IMR-90 (cell line): ENCODE data around the gene CYYR1. TPM values are rescaled to one million over a fixed set of nuclear protein-coding genes. Genes with fewer than 3 reads are reported as not detected.

ENCODE experiments used
- ATAC-seq: fragments of 200-7000 bp; cut with Tn5 transposase; 2 replicates; pipeline ENCODE4 v1.9.1; 2020; ENCODE audit warnings: low read depth, mild to moderate bottlenecking, moderate library complexity
- BruUV-seq: library from RNA; stranded (reverse); fragments of 400-500 nt; replicated peaks from 2 replicates; lab custom pipeline; 2021; lab: Mats Ljungman, UMichigan
- CTCF ChIA-PET: fragments of 300-600 bp; formaldehyde crosslinking; extraction: SDS; loops from one replicate; lab custom pipeline; 2021; ENCODE audit warnings: antibody characterized with exemption; lab: Yijun Ruan, JAX
- POLR2A ChIA-PET: fragments of 300-600 bp; sonication (Branson Sonifier 250); formaldehyde crosslinking; loops from one replicate; lab custom pipeline; 2022; ENCODE audit warnings: antibody characterized with exemption; ENCODE audit not compliant: unreplicated experiment; lab: Charles Lee
- DNase-seq: peaks from one replicate; pipeline ENCODE4 v3.0.0; 2013
- H2AFZ ChIP-seq: replicated peaks from 2 replicates; pipeline ENCODE3; 2013; ENCODE audit warnings: low read length, mild to moderate bottlenecking; ENCODE audit not compliant: poor library complexity
- H2AK5ac ChIP-seq: 2 replicates; pipeline ENCODE4 v1.6.1; 2013; ENCODE audit warnings: low read depth, low read length, inconsistent platforms
- H2AK9ac ChIP-seq: replicated peaks from 2 replicates; pipeline ENCODE3; 2013; ENCODE audit warnings: mild to moderate bottlenecking, low read depth, low read length, moderate library complexity; ENCODE audit not compliant: poor library complexity
- H2BK120ac ChIP-seq: 2 replicates; pipeline ENCODE4 v1.6.1; 2013; ENCODE audit warnings: low read depth, low read length, inconsistent platforms
- H2BK15ac ChIP-seq: 3 replicates; pipeline ENCODE4 v1.6.1; 2013; ENCODE audit warnings: low read depth, low read length, inconsistent platforms
- H2BK20ac ChIP-seq: 2 replicates; pipeline ENCODE4 v1.6.1; 2013; ENCODE audit warnings: low read depth, mild to moderate bottlenecking, inconsistent platforms, low read length, moderate library complexity
- H2BK5ac ChIP-seq: 2 replicates; pipeline ENCODE4 v1.6.1; 2013; ENCODE audit warnings: mild to moderate bottlenecking, low read depth, low read length, inconsistent platforms; ENCODE audit not compliant: poor library complexity, severe bottlenecking
- H3K14ac ChIP-seq: replicated peaks from 2 replicates; pipeline ENCODE4 v1.6.1; 2013; ENCODE audit warnings: low read depth, low read length, inconsistent platforms
- H3K18ac ChIP-seq: 2 replicates; pipeline ENCODE4 v1.6.1; 2013; ENCODE audit warnings: low read depth, low read length, control low read depth
- H3K23ac ChIP-seq: 2 replicates; pipeline ENCODE4 v1.6.1; 2013; ENCODE audit warnings: low read depth, low read length, inconsistent platforms
- H3K27ac ChIP-seq: 2 replicates; pipeline ENCODE4 v1.5.1; 2013; ENCODE audit warnings: mild to moderate bottlenecking, control low read depth, low read length; ENCODE audit not compliant: insufficient read depth
- H3K27me3 ChIP-seq: 2 replicates; pipeline ENCODE4 v1.6.1; 2013; ENCODE audit warnings: low read length; ENCODE audit not compliant: control insufficient read depth, insufficient read depth
- H3K36me3 ChIP-seq: 2 replicates; pipeline ENCODE4 v1.6.1; 2013; ENCODE audit warnings: low read length, mixed read lengths; ENCODE audit not compliant: control insufficient read depth, insufficient read depth
- H3K4ac ChIP-seq: 2 replicates; pipeline ENCODE4 v1.6.1; 2013; ENCODE audit warnings: low read depth, low read length, inconsistent platforms
- H3K4me1 ChIP-seq: 2 replicates; pipeline ENCODE4 v1.6.1; 2013; ENCODE audit warnings: low read length, mixed read lengths; ENCODE audit not compliant: control insufficient read depth, insufficient read depth
- H3K4me2 ChIP-seq: 2 replicates; pipeline ENCODE4 v1.6.1; 2013; ENCODE audit warnings: low read depth, mild to moderate bottlenecking, control low read depth, low read length, moderate library complexity
- H3K4me3 ChIP-seq: 2 replicates; pipeline ENCODE4 v1.5.1; 2013; ENCODE audit warnings: low read depth, mild to moderate bottlenecking, control low read depth, low read length, moderate library complexity; ENCODE audit not compliant: insufficient read depth
- H3K56ac ChIP-seq: 2 replicates; pipeline ENCODE4 v1.6.1; 2013; ENCODE audit warnings: low read length, inconsistent platforms; ENCODE audit not compliant: insufficient read depth; ENCODE audit errors: extremely low read depth
- H3K79me1 ChIP-seq, 2 experiments: 2 replicates each; pipeline ENCODE4 v1.6.1; 2013; ENCODE audit warnings: low read length in 2 of 2, inconsistent platforms in 1 of 2, low read depth in 1 of 2
- H3K9ac ChIP-seq: 2 replicates; pipeline ENCODE4 v1.6.1; 2013; ENCODE audit warnings: low read depth, low read length, control low read depth
- H3K9me1 ChIP-seq: 2 replicates; pipeline ENCODE4 v1.6.1; 2013; ENCODE audit warnings: low read length, inconsistent platforms; ENCODE audit not compliant: insufficient read depth
- H3K9me3 ChIP-seq: 2 replicates; pipeline ENCODE4 v1.6.1; 2013; ENCODE audit warnings: low read length; ENCODE audit not compliant: control insufficient read depth, insufficient read depth
- H4K20me1 ChIP-seq: 2 replicates; pipeline ENCODE4 v1.6.1; 2013; ENCODE audit warnings: low read length, inconsistent platforms; ENCODE audit not compliant: insufficient read depth
- H4K5ac ChIP-seq: 2 replicates; pipeline ENCODE4 v1.6.1; 2013; ENCODE audit warnings: mild to moderate bottlenecking, low read depth, low read length, control low read depth
- H4K8ac ChIP-seq, 2 experiments: 2 replicates each; pipeline ENCODE4 v1.6.1; 2013; ENCODE audit warnings: low read depth in 2 of 2, low read length in 2 of 2, control low read depth in 1 of 2, inconsistent platforms in 1 of 2
- H4K91ac ChIP-seq: 2 replicates; pipeline ENCODE4 v1.6.1; 2013; ENCODE audit warnings: low read depth, low read length, inconsistent platforms; ENCODE audit not compliant: insufficient read depth
- BHLHE40 ChIP-seq: fragments of 150-350 bp; IDR thresholded peaks from 2 replicates; pipeline ENCODE4 v1.6.1; 2016; ENCODE audit warnings: mild to moderate bottlenecking, low read depth, low read length
- CEBPB ChIP-seq: IDR thresholded peaks from 2 replicates; pipeline ENCODE4 v1.6.1; 2012; ENCODE audit warnings: low read depth, low read length, improper control_type of control experiment
- CHD1 ChIP-seq: IDR thresholded peaks from 2 replicates; pipeline ENCODE4 v1.6.1; 2012; ENCODE audit warnings: low read depth, low read length, improper control_type of control experiment
- CTCF ChIP-seq: conservative IDR thresholded peaks from 2 replicates; pipeline ENCODE4 v1.5.1; 2012; ENCODE audit warnings: mild to moderate bottlenecking, low read depth, low read length, improper control_type of control experiment
- ELK1 ChIP-seq: fragments of 150-350 bp; IDR thresholded peaks from 2 replicates; pipeline ENCODE4 v1.6.1; 2016; ENCODE audit warnings: low read depth, mild to moderate bottlenecking, low read length, moderate library complexity, borderline replicate concordance
- FOS ChIP-seq: fragments of 150-350 bp; IDR thresholded peaks from 2 replicates; pipeline ENCODE4 v1.6.1; 2016; ENCODE audit warnings: low read depth, low read length
- MAFK ChIP-seq: IDR thresholded peaks from 2 replicates; pipeline ENCODE4 v1.6.1; 2012; ENCODE audit warnings: low read depth, low read length, improper control_type of control experiment
- MAZ ChIP-seq: IDR thresholded peaks from 2 replicates; pipeline ENCODE4 v1.6.1; 2012; ENCODE audit warnings: low read depth, mild to moderate bottlenecking, low read length, improper control_type of control experiment, moderate library complexity, borderline replicate concordance
- MXI1 ChIP-seq: IDR thresholded peaks from 2 replicates; pipeline ENCODE4 v1.6.1; 2012; ENCODE audit warnings: low read depth, mild to moderate bottlenecking, low read length, moderate library complexity, borderline replicate concordance
- NFE2L2 ChIP-seq: fragments of 150-350 bp; IDR thresholded peaks from 2 replicates; pipeline ENCODE4 v1.6.1; 2016; ENCODE audit warnings: low read depth, mild to moderate bottlenecking, low read length
- POLR2A ChIP-seq: IDR thresholded peaks from 2 replicates; pipeline ENCODE4 v1.6.1; 2012; ENCODE audit warnings: mild to moderate bottlenecking, low read depth, low read length
- RAD21 ChIP-seq: IDR thresholded peaks from 2 replicates; pipeline ENCODE4 v1.6.1; 2012; ENCODE audit warnings: low read length, improper control_type of control experiment
- RCOR1 ChIP-seq: IDR thresholded peaks from 2 replicates; pipeline ENCODE4 v1.6.1; 2012; ENCODE audit warnings: mild to moderate bottlenecking, low read length, improper control_type of control experiment; ENCODE audit not compliant: insufficient replicate concordance
- RFX5 ChIP-seq: IDR thresholded peaks from 2 replicates; pipeline ENCODE4 v1.8.0; 2012; ENCODE audit warnings: low read depth, mild to moderate bottlenecking, low read length, moderate library complexity
- SMC3 ChIP-seq: fragments of 150-350 bp; IDR thresholded peaks from 2 replicates; pipeline ENCODE4 v1.6.1; 2016; ENCODE audit warnings: low read depth, mild to moderate bottlenecking, antibody characterized with exemption, low read length, moderate library complexity
- USF2 ChIP-seq: fragments of 150-350 bp; IDR thresholded peaks from 2 replicates; pipeline ENCODE4 v1.6.1; 2017; ENCODE audit warnings: mild to moderate bottlenecking, antibody characterized with exemption, low read length, low read depth
- WGBS, 2 experiments: methylation state at CpG; one replicate each; pipeline versions ENCODE4 v1.1.5 to v1.1.7; 2013; ENCODE audit warnings: missing lambda C conversion rate in 2 of 2; ENCODE audit not compliant: insufficient read length in 1 of 2; ENCODE audit errors: extremely low coverage in 2 of 2; 5-methylcytosine and 5-hydroxymethylcytosine counted together
- dilution Hi-C: fragments of 300-500 bp; cut with HindIII; formaldehyde crosslinking; loops from one replicate; pipeline ENCODE4 v1.14.3; 2018; ENCODE audit warnings: low sequenced_read_pairs; ENCODE audit not compliant: unreplicated experiment
- in situ Hi-C: fragments of 300-500 bp; cut with MboI; formaldehyde crosslinking; loops from 3 replicates; pipeline ENCODE4 v1.14.3; 2019; ENCODE audit warnings: low sequenced_read_pairs, inconsistent platforms, mixed read lengths
- intact Hi-C: fragments of 100-400 bp; cut with micrococcal nuclease; formaldehyde crosslinking; loops from 2 replicates; pipeline ENCODE4 v1.10.0; 2022
- polyA plus RNA-seq, 3 experiments: library from polyadenylated mRNA; depleted of rRNA; stranded (reverse); fragments of >200 nt; gene quantifications; 2 replicates each; pipeline ENCODE4 v1.2.3, GENCODE V29; 2012; ENCODE audit warnings: low replicate concordance in 1 of 3
- total RNA-seq: library from RNA; depleted of rRNA; stranded (reverse); fragments of >200 nt; gene quantifications from 2 replicates; pipeline ENCODE4 v1.2.3, GENCODE V29; 2012

The CYYR1 gene
- total and polyA plus RNA-seq, 2 of the 4 experiments (the other 2 are of a cell fraction), result not detected

GRCh38 chr21:26581818-26582217 is 8.7 kb upstream of the CYYR1 start:
- no peak overlapping the region for H3K56ac ChIP-seq
- H3K4ac ChIP-seq, result no peak overlapping the region
- no peak overlapping the region for H2BK15ac ChIP-seq
- ATAC-seq (no peak), DNase-seq (no peak)
- H3K79me1 ChIP-seq, result no peaks in the 10 kb centered on the region
- no peaks in the 10 kb centered on the region for H3K27me3 ChIP-seq
- H3K9ac ChIP-seq, result no peak overlapping the region
- H3K4me1 ChIP-seq, result no peaks in the 10 kb centered on the region
- H3K9me1 ChIP-seq, result no peaks in the 10 kb centered on the region
- H3K18ac ChIP-seq, result no peak overlapping the region
- BruUV-seq, result no TSS peak
- H2BK120ac ChIP-seq, result no peak overlapping the region
- CTCF ChIA-PET, result no interaction called here
- H3K4me2 ChIP-seq, result no peak overlapping the region
- POLR2A ChIA-PET, result no interaction called here
- no peaks in the 10 kb centered on the region for H3K9me3 ChIP-seq
- no peaks in the 10 kb centered on the region for H3K36me3 ChIP-seq
- H3K23ac ChIP-seq, result no peak overlapping the region
- TF ChIP-seq POLR2A, result no peak
- no peak for TF ChIP-seq CEBPB
- no peak for TF ChIP-seq RCOR1
- TF ChIP-seq CHD1, result no peak
- no peak for TF ChIP-seq CTCF
- TF ChIP-seq MAFK, result no peak
- no peak for TF ChIP-seq RAD21
- TF ChIP-seq BHLHE40, result no peak
- no peak for TF ChIP-seq SMC3
- no peak for TF ChIP-seq ELK1
- TF ChIP-seq MAZ, result no peak
- TF ChIP-seq FOS, result no peak
- no peak for TF ChIP-seq USF2
- no peak for TF ChIP-seq NFE2L2
- no peak for TF ChIP-seq RFX5
- TF ChIP-seq MXI1, result no peak
- no peak overlapping the region for H4K5ac ChIP-seq
- H2AK9ac ChIP-seq, result no peak overlapping the region
- in situ Hi-C loops, result no loop called here
- H2AK5ac ChIP-seq, result no peak overlapping the region
- dilution Hi-C loops, result no loop called here
- no CpG with 5 or more reads among the region's 1 CpG for WGBS, 2 experiments
- no peak overlapping the region for H3K14ac ChIP-seq
- H4K8ac ChIP-seq, result no peak overlapping the region
- no peak overlapping the region for H2BK5ac ChIP-seq
- H2BK20ac ChIP-seq, result no peak overlapping the region
- intact Hi-C loops, result no loop called here
- H3K27ac ChIP-seq, result no peak overlapping the region
- H3K4me3 ChIP-seq, result no peak overlapping the region
- H4K91ac ChIP-seq, result no peak overlapping the region
- no peak overlapping the region for H2AFZ ChIP-seq
- no peaks in the 10 kb centered on the region for H4K20me1 ChIP-seq
